GDM1 (cell line): ENCODE measurements around the gene S1PR1.

Source experiments
- DNase-seq: peaks from one replicate; lab custom pipeline; 2025; lab: John Stamatoyannopoulos, UW

The S1PR1 gene

DNA sequence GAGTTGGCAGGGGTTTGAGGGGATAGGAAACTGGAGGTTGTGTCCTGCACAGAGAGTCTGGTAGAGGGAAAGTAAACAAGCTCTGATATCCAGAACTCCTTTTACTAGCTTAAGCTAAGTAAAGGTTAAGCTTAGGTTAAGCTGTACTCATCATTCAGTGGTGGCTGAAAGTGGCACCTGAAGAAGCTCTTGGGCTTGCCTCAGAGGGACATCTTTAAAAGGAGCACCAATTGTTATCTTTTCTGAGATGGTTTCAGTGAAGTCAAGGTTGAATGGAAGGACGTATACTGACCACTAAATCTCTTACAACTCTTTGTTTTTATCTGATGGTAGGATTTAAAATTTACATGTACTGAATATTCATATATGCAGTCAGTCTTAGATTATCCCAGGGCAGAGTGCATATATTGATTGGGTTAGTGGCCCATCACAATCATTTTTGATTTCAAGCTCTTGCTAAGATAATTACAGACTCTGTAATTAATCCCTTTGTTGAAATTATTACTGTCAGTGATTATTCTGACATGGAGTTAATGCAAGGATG lies 43.3 kb downstream of the S1PR1 start:
- DNase-seq, result no peak

DNA sequence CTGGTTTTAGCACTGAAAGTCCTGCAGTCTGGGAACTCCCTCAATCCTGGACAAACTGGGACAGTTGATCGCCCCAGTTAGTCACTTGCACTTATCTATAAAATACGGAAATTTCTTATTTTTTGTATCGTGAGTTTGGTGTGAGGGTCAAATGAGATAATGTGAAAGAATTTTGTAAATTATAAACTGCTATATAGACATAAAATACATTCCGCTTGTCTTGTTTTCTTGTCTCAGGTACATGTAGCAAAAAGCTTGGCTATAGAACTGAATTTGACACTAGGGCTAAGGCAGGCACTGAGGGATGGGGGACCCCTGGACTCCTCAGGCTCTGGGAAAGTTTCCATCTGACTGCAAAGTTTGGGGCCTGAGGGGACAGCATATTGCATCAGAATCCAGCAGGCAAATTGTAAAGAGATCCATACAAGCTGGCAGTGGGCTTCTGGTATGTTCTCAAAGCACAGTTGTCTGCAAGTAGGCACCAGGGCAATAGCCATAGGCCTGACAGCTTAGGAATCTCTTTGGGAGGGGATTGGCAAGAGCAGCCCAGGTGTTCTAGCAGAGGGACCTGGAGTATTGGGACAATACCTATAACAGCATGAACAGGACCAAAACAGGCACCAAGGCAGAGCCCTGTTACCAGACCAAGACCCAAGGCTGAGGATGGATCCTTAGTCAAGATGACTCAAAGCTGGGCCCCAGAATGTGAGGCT lies 44.3 kb downstream of the S1PR1 start:
- no peak for DNase-seq

DNA sequence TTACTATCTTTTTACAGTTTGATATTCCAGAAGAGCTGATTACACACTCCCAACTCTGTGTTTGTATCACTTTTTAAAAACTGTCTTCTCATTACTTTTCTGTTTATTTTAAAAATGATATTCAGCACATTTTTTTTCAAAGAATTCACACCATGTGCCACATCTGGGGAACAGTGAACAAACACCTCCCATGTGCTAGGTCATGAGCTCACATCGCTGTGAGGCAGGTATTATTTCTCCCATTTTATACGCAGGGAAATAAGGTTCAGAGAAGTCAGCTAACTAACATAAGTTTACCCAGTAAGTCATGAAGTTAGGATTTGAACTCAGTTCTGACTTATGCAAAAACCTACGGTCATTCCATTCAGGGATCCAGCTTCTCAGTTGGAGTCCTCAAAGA lies 44.9 kb downstream of the S1PR1 start:
- no peak for DNase-seq

DNA sequence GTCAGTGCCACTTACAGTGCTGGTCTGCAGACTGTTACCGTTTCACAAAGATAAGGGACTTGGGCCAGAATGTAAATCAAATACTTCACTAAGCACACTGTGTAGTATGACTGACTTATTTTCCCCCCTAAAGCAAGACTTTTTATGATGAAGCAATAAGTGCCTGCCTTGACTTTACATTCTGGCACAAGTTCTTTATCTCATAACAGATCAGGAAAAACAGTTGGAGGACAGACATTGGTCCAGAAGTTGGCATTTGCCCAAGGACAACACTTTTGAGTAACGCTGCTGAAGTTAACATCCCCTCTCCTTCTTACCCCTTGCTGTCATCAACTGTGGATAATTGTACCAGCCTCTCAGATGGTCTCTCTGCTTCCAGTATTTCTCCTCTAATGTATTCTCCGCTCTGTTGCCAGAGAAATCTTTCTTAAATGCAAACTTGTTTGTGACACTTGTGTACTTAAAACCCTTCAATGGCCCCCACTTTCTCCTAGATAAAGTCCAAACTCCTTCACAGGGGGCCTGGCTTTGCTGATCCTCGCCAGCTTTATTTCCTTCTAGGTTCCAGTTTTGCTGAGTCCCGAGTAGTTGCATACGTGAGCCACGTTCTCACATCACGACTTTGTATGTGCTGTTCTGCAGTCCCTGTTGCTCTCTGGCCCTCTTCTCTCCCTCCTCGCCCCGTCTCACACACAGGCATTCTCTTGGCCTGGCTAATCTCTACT lies 45.7 kb downstream of the S1PR1 start:
- DNase-seq, result no peak

DNA sequence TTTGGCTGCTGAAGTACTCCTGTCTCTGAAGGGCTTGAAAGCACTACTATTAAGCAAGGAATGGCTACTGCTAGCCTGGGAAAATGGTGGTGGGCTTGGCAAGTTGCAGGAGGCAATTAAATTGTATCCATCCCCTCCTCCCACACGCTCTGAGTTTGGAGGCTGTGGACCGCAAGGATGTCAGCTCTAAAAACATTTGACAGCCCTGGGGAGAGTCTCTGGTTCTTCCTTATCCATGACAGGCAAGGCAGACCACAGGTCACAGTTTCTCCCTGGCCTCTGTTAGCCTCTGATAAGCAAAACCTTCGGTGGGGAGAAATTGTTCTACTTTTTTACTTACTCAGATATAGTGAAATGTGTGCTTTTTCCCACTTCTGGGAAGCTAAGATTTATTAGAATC lies 46.6 kb downstream of the S1PR1 start:
- DNase-seq, result no peak

DNA sequence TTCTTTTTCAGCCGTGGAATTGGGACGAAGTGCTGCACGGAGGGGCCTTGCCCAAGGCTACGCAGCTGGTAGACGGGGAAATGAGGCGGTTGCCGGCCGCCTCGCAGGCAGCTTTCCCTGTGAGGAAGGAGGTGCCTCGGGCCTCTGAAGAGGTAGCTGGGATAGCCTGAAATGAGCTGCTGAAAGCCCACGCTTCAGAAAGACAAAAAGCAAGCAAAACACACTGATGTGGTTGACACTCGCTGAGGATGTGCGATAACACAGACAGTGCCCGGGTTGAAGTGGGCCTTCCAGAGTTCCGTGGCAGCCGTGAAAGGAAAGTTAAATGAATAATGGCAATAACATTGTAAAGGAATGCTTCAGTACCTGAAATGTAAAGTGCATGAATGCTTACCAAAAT lies 47.2 kb downstream of the S1PR1 start:
- DNase-seq, result no peak

DNA sequence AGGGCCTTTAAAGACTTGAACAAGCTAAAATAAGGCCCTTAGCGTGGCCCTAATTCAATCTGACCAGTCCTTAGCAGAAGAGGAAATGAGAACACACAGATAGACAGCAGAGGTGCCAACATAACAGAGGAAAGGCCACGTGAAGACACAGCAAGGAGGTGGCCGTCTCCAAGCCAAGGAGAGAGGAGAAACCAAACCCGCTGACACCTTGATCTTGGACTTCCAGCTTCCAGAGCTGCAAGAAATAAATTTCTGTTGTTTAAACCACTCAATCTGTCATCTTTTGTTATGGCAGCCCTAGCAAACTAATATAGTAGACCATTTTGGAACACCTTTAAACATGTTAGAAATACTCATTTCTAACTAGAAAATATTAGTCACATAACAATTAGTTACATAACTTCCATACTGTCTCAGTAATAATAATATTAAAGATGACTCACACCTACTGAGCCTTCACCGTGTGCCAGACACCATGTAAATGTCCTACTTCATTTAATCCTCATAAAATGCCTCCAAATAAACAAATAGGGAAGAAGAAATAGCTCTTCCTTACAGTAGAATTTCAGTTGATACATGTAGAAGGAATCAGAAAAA lies 47.9 kb downstream of the S1PR1 start:
- no peak for DNase-seq

DNA sequence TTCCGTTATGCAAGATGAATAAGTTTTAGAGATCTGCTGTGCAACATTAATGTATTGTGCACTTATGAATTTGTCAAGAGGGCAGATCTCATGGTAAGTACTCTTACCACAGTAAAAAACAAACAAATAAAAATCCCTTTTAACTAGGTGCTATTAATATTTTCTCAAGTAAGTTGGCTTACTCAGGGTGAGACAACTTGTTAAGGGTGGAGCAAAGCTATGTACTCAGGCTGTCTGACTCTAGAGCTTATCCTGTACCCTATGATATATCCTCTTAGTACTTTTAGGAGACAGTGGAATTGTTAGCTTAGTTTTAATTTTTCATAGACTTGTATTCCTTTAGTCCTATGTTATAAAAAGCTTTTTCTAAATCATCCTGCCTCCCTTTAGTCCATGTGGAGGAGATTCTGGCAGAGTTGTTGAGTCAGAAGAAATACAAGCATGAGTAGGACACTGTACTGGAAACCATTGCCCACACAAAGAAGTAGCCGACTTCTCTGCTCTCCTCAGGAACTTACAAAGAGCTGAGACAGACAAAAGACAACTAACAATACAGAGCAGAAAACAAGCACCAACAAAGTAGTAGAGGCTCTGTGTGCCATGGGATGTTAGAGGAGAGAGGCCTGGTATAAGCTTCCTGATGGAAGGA lies 49.2 kb downstream of the S1PR1 start:
- DNase-seq, result no peak

DNA sequence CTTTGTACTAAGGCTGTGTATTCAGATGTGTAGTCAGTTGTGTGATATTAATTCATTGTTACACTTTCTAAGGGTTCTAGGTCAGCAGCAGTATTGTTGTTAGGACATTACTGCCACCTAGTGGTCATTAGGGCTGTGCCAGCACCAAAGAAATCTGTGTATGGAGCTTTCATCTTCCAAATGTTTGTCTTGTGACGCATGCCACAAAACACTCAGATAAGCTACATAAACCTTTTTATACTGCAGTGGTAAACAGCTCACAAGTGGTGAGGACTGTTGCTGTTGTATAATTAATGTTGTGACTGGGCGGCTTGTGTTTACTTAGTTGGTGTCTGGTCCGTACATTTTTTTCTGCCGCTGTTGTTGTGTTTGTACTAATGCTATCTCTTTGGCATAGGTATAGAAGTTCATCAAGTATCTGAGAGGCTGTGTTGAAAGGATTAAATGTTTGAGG lies 51.7 kb downstream of the S1PR1 start:
- peak; percentile 40 for DNase-seq

DNA sequence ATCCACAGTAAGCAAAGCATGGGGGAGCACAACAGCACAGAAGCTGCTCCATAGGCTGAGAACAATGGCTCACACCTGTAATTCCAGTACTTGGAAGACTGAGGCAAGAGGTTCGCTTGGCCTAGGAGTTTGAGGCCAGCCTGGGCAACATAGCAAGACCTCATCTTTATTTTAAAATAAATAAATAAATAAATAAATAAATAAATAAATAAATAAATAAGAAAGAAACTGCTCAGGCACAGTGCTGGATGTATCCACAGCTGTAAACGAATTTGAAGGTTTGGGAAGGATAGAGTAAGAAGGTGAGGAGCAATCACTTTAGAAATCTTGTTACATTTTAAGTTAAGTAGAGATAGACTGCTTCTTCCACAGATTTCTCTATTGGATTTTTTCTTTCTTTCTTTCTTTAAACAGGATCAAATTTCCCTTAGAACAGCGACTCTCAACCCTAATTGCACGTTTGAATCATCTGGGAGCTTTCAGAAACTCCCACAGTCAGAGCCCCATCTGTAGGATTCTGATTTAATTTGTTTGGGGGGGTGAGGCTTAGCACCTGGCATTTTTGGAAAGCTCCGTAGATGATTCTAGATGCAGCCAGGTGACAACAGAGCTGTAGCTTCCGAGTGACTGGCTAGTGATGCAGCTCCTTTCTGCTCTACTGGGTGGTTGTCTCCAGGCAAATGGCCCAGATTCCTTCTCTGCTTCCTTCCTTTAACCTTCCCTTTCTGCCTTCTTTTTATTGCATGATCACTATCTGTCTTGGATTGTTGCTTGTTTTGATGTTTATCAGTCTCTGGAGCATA lies 53.5 kb downstream of the S1PR1 start:
- no peak for DNase-seq
